SU-DHL-6 (cell line): ENCODE results near the gene EBF3.

Experiments
- CTCF ChIP-seq: fragments of 200-600 bp; sonication (generic); IDR thresholded peaks from one replicate; pipeline ENCODE4 v1.5.1; 2017; ENCODE audit warnings: antibody characterized with exemption, mild to moderate bottlenecking, low read length, moderate library complexity; ENCODE audit not compliant: insufficient read depth, poor library complexity, severe bottlenecking
- EZH2phosphoT487 ChIP-seq: fragments of 200-600 bp; sonication (generic), shearing (Covaris generic); conservative IDR thresholded peaks from 2 replicates; pipeline ENCODE4 v1.6.1; 2018; ENCODE audit warnings: mild to moderate bottlenecking, antibody characterized with exemption, low read length, moderate library complexity, mixed read lengths

GRCh38 chr10:129825826-129826225 is 138.2 kb downstream of the EBF3 start:
- no peak for TF ChIP-seq CTCF
- no peak for TF ChIP-seq EZH2phosphoT487
